GM21825 (cell line): Measurements from ENCODE around the gene ECEL1.
A peak's percentile ranks its signal among the peaks of the same experiment; 100 is the strongest.
"Not testable (repeated sequence)": the region's sequence is repeated elsewhere in the genome, so short reads cannot be mapped to it uniquely, and the experiment has no call there.

Experiments
- ATAC-seq: cut with Tn5 transposase; IDR thresholded peaks from one replicate; pipeline ENCODE4 v1.9.1; 2021; ENCODE audit warnings: mild to moderate bottlenecking, moderate library complexity; ENCODE audit not compliant: unreplicated experiment

The ECEL1 gene

DNA sequence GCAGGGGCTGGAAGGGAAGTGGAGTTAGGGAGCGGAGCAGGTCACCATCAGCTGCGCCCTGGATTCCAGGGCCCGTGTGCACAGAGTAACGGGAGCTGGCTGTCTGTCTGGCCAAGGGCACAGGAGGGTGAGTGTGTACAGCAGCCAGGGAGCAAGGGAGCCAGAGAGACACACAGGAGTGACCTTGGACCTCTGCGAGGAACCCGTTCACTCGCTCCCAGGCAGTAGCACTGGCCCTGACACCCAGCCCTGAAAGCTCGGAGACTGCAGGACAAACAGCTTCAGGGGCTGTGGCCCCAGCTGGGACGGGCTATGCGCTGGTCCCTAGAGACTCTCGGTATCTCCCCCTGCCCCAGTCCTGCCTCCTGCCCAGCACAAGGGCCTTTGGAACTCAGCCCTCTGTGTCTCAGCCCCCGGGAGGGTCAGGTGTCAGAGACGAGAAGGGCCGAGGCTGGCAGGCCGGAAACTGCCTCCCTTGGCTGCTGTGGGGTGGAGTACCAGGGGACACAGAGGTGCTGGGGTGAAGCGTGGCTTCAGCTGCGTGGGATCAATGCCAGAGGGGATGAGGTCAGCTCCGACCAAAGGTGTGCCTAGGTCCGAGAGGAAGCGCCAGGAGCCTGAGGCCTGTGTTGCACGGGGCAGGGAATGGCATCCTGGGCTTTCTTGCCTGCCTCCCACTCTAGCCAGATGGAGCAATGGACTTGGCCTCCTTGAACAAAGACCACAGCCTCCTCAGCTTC is 43.8 kb downstream of the ECEL1 start:
- not testable (repeated sequence) for ATAC-seq

DNA sequence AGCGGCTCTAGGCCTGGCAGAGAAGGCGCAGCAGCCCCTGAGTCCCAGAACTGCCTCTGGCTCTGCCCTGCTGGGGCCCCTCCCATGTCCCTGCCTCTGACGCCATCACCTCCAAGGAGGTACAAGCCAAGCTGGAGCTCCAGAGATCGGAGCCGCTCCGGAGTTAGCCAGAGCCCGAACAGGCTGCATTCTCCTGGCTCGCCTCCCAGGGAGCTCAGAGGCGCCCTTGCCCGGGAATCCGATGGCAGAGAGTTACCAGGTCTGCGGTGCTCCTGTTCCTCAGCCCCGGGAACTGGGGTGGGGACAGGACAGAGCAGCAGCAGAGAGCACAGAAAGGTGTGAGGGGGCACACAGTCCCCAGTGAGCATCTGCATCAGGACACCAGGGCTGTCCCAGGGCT is 44.6 kb downstream of the ECEL1 start:
- not testable (repeated sequence) for ATAC-seq

DNA sequence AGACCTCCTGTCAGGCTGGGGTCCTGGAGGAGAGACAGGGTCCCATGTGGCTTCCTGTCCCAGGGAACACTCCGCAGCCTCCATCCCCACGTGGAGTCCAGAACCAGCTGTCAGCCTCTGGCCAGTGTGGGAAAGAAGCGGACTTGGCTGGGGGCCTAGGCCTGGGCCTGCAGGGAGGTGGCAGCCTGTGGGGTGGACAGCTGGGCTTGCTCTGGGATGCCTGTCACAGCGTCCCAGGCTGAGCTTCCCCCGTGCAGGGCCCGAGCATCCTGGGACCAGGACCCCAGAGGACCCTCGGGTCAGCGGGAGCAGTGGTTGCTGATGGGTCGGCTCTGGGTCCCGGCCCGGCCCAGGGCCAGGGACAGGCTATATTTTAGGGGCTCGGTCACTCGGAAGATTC is 45.2 kb downstream of the ECEL1 start:
- not testable (repeated sequence) for ATAC-seq

DNA sequence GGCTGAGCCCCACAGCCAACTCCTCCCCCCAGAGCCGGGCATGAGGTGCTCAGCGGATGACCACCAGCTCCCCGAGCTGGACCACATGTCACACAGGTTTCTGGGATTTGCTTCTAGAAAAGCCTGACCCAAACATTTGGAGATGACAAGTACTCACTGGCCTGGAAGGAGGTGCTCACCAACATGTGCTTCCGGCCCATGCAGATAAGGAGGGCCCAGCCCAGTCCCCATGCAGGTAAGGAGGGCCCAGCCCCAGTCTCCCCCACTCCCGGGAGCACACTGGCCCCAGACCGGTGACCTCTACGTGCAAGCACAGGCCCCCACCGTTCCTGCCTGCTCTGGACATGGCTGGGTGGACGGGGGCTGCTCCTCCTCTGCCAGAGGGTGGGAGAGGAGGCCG is 45.7 kb downstream of the ECEL1 start:
- not testable (repeated sequence) for ATAC-seq

DNA sequence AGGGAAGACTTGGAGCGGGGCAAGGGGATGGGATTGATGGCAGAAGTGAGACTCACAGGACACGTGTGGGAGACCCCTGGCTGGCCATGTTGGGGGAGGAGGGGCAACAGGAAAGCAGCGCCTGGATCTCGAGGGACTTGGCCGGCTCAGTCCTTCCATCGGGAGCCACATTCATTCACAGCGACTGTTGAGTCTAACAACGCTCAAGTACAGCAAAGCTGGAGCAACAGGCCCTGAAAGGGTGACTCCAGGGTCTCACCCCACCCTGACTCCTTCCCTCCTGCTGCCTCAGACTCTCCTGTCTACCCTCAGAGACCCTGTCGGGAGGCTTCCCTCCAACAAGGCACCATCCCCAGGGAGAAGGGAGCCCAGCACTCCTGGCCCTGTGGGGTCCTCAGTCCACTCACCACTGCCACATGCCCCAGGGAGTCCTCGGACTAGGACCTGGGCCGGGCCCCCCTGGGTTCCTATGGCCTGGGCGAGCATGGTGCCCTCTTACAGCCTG is 46.4 kb downstream of the ECEL1 start:
- ATAC-seq: no peak

DNA sequence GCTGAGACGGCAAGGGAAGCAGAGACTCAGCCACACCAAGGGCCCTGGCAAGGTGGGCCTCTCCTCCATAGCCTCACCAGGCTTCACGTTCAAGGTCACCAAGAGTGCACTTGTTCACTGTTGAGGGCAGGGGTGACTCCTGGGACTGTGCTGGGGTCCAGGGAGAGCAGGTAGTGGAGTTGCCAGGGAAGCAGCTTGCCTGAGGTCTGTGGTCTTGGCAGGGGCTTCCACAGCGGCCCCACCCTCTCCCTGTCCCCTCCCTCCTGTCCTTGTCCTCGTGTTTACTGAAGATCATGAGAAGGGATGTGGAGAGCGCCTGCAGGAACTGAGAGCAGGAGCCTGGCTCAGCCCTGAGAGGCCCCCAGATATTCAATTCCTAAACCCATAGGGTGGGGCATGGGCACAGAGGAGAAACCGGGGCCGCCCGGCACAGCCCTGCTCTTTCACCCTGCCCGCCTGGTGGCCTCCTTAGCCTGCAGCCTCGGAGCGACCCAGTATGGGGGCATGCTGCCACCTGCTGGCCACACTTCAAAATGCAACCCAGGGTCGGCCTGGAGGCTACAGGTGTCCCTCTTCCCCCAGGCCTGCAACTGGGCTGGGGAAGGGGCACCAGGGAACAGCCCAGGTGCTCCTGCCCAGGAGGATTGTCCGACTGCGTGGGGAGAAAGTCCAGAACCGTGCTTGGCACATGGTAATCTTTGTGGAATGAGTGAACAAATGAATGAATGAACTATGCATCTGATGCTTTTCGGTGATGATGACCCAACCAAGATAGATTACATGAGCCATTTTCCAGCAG is 47.2 kb downstream of the ECEL1 start:
- peak; percentile 73 for ATAC-seq

DNA sequence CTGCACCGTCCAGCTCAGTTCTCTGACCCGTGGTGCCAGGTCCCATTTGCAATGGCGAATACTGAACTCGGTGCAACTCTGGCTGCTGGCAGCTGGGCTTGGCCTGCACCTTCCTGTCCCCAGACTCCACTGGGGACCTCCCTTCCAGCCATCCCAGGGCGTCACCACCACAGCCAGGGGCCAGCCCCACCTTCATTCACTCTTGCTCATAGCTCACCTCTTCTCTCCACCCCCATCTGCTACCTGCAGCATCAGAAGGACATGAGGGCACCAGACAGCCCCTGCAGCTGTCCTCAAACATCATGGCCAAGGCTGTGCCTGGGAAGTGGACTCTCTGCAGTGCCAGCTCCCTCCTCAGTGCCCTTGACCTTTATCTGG is 47.9 kb downstream of the ECEL1 start:
- ATAC-seq: no peak

DNA sequence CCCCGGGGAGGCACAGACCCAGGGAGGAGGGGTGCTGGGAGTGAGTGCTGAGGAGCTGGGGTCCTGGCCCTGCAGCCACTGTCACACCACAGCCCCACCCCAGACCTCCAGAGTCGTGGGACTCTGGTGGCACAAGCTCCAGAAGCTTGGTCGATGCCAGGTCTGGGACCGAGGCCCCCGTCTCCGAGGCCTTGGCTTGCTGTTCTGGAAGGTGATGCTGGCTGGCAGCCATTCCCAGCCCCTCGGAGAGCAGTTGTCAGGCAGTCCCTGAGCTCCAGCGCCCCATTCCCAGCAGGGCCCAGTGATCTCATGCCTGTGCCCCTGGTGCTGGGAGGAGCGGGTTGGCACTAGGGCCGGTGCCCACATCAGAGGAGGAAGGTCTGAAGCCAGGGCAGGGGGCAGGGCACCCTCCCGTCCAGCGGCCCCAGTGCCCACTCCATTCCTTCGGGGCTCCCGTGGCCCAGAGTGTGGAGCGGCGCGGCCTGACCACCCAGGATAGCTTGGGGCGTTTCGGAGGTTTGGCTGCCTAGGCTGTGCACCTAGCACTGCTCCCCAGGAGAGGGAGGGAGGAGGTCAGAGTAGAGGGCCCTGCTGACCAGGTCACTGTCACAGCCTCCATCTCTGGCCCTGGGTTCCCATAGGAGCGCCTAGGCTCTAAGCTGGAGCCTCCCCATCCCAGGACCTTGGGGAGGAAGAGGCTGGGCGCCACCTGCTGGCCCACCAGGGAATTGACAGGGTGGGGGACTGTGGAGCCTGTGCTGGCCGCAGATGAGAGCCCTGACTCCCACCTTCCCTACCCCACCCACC is 48.5 kb downstream of the ECEL1 start:
- ATAC-seq: no peak

DNA sequence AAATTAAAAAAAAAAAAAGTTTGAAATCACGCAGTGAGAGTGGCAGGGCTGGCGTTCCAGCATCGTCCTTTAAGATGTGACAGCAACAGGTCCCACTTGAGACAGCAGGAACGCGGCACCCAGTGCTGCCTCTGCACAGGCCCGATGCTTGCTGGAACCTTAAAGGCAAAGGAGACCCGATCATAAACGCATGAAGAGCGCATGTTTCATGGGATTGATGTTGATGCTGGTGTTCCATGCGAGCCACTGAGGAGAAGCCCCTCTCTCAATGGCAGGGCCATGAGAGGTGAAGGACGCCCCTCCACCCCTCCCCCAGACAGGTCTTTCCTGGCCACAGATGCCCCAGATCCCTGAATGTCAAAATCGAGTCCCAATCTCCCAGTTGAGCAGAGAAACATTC is 49.5 kb downstream of the ECEL1 start:
- ATAC-seq: no peak

DNA sequence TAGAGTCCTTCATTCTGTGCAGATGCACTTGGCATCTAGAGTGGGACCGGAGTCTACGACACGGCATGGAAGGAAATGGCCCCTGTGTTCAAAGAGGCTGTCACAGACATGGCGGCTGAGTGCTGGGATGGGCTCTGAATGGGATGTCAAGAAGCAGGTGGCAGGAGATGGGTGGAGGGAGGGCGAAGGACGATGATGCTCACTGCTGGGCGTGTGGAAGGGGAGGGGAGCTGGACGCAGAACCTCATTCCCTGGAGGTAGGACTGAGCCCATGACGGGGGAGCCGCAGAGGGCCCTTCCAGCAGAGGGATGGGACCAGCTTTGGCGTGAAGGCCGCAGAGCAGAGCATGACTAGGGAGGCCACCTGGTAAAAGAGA is 50.5 kb downstream of the ECEL1 start:
- ATAC-seq: no peak

DNA sequence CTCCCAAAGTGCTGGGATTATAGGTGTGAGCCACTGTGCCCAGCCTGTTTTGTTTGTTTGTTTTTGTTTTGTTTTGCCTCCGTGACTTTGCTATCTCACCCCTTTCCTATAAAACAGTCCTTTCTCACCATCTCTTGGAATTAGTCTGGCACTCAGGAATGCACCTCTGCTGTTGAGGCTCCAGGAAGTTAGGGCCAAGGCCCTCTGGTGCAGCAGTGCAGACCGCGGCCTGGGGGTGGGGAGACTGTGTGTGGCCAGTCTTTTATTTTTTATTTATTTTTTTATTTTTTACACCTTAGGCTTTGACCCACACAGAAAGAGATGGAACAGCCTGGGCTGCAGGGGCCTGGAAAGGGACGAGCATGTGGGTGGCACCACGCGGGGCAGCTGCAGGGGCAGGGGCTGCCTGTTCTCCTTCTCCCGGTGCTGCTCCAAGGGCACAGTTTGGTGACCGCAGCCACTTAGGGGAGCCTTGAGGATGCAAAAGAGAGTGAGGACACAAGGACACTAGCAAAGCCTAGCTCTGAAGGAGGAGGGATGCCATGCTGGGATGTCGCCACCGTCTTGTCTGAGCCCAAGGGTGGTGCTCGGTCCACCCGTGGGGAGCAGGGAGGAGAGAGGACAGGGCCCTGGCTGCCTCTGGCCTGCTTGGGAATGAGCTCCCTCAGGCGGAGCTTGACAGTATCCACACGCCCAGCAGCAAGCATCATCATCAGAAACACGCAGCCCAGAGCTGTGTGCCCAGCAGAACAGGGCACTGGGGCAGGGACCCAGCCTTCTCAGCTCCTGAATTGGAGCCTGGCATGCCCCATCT is 51.0 kb downstream of the ECEL1 start:
- ATAC-seq: no peak

DNA sequence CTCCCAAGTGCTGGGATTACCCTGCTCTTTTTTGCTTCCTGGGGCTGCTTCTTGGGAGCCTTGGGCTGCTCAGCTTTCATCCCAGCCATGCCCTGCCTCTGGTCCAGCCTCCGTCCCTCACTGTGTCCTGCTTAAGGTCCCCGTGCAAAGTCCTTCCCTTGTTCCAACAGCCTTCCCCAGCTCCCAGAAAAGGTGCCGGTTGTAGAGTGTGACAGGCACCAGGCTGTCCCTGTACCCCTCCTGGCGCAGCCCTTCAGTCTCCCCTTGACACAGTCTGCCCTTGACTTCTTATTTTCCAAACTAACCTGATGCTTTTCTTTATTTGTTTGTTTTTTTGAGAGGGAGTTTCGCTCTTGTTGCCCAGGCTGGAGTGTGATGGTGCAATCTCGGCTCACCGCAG is 51.8 kb downstream of the ECEL1 start:
- ATAC-seq: no peak

DNA sequence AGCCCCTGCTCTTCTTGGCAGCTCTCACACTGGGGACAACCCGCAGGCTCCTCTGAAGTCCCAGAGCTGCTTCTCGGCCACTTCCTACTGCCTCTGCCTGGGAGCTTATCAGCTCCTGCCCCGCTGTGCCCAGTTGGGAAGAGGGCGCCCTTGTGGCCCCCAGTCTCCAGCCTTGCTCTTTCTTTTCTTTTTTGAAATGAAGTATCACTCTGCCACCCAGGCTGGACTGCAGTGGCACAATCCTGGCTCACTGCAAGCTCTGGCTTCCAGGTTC is 52.3 kb downstream of the ECEL1 start:
- ATAC-seq: no peak

DNA sequence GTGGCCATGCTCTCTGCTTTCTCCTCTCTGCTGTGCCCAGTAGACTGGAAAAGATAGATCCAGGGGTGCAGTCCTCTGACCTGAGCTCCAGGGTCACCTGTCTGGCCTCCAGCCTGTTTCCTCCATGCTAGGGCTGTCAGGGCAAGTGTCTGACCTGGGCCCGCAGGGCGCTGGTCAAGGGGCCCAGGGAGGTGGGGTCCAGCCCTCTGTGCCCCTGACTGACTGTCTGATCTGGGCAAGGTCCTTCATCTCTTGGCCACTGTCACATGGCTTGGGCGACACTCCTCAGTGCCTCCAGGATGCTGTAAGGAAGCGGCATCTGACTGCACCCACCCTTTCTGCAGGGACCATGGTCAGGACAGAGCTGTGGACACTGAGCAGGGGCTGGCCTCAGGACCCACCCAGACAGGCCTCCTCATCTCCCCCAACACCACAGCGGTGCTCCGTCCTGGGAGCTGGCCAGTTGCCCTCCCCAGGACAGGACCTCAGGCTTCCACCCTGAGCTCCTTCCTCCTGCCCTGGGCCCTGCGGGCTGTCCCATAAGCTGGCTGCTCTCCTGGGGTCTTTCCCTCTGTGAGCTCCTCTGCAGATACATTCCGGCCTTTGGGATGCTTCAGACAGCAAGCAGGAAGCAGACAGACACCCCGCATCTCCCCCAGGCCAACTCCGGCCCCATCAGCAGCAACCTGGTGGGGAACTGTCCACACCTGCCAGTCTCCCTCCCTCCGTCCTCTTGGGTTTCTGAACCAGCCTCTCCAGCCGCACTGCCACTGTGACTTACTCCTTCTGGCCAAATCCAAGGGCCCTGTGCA is 52.9 kb downstream of the ECEL1 start:
- ATAC-seq: no peak

DNA sequence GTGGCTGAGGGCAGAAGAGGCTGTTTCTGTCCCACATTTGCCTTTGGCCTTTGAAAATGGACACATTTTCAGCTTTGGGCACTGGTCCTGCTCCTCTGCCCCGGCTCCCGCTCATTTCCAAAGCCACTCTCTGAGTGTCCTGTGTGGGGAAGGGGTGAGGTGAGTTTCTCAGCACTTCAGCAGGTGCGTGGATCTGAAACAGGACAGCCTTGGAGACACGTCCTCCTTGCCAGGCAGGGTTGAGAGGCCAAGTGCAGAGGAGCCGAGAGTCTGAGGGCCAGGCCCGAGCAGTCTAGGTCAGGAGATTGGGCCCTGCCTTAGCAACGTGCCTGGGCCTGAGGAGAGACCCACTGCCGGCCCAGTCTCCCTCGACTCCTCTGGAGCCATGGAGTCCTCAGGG is 53.5 kb downstream of the ECEL1 start:
- ATAC-seq: no peak

DNA sequence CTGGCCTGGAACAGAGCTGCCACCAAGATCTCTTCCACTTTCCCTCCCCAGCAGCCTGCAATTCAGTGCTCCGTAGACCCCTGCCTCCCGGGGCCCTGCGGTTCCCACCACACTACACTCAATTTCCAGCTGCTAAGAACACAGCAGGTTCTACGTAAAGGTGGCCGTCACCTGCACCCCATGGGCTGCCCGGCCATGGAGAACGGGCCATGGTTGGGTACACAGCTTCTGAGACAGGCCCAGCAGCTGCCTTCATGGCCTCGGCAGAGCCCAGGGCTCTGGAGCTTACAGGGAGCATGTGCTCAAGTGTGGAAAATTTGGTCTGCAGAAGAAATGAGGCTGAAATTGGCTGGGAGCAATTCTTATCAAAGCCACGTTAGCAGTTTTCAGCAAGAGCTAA is 54.0 kb downstream of the ECEL1 start:
- not testable (repeated sequence) for ATAC-seq

DNA sequence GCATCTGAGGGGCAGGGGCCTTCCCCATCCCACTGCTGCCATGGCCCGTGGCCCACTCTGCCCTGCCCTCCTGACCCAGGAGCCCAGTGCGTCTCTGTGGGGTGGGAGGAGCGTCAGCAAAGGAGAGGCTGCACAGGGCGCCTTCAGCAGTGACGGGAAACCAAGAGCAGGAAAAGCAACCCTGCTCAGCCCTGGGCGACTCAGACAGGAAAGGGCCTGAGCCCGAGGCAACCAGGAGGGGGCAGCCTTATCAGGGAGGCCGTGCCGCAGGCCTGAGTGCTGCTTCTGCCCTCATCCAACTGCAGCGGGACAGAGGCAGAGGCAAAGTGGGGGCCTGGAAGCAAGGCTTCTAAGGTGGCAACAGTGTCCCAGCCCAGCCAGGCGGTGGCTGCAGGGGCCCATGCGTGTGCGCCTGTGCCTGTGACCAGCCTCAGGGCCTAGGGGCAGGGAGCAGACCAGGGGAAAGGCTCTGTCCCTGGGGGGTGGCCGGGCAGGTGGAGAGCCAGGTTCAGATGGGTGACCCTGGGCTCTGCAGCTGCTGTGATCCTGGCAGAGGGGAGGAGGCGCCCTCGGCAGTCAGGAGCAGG is 54.9 kb downstream of the ECEL1 start:
- no peak for ATAC-seq

DNA sequence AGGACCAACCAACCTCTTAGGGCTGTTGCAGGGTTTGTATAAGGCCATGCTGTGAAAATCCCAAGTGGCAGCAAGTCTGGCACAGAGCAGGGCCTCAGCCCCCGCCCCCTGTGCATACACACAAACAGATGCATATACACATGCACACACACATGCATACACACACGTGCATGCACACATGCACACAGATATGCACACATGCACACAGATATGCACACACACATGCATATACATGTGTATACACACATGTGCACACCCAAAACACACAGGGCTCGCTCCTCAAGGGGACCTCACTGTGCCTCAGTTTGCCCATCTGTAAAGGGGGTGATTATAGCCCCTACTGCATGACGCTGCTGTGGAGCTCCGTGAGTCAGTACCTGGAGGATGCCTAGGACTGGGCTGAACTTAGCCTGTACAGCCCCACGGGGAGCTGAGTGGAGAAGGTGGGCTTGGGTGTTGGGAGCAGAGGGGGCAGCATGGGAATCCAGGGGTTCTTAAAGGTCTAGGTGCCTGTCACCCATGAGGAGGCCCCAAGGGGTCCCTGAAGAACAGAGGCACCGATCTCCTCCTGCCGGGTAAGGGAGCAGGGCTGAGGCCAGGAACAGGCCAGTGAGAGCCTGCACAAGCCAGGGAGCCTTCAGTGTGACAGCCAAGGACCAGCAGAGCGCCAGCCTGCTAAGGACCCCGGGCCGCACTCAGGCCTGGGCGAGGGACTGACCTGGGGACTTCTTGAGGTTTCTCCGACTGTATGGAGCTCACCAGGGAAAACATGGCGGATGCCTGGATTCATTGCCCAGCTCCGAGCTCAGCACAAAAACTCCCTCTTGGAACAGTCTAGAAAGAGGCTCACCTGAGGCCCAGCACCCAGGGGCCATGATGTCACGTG is 55.7 kb downstream of the ECEL1 start:
- no peak for ATAC-seq
